ENCODE measurements around the gene LACTB. TPM values are rescaled to one million over a fixed set of nuclear protein-coding genes. Genes with fewer than 3 reads are reported as not detected.

LACTB gene
- total and polyA plus RNA-seq, 10 of the 15 experiments (the other 5 are each of a cell fraction or from before 2014, with no cell fraction given) = 5.0 to 35.3 (median 16.6) TPM

DNA sequence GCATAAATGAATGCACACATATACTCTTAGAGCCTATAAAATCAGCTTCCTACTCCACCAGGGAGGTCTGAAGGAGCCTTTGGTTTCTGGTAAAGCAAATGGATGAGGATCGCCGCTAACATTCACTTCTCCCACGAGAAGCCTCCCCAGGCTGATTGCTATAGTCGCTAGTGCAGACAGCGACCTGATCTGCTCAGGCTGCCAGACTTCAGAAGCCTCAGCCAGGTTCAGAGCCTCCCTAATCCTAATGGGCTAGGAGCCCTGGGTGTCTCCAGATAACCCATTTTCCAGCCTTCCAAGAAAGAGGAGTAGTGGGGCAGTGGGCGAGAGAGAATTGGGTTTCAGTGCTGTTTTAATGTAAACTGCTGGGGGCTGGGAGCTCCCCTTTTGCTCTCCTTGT lies 43.7 kb upstream of the LACTB start:
- Histone ChIP-seq H2AFZ (ENCODE audit: control insufficient read depth, low read depth, low read length) (no peak overlapping the region), H3K9ac (ENCODE audit: control insufficient read depth, insufficient read depth, low read length) (no peak overlapping the region), H3K9me3 (replicated peaks; ENCODE audit: control insufficient read depth, insufficient read depth, low read length) (no peaks in the 10 kb centered on the region), H3K4me3 (no peak overlapping the region), H3K4me2 (ENCODE audit: control insufficient read depth, insufficient read depth) (no peak overlapping the region), H3K27ac (ENCODE audit: control insufficient read depth, insufficient read depth) (no peak overlapping the region), H3K79me2 (ENCODE audit: control insufficient read depth, insufficient read depth, low read length) (no peaks in the 10 kb centered on the region), H3K36me3 (ENCODE audit: control insufficient read depth in 2 of 2, insufficient read depth in 2 of 2, low read length in 1 of 2) (no peaks in the 10 kb centered on the region), H4K20me1 (ENCODE audit: control insufficient read depth, insufficient read depth) (no peaks in the 10 kb centered on the region; the same call in 1 of the 2 replicates), H3K27me3 (replicated peaks in 1 of 2; ENCODE audit: control insufficient read depth in 2 of 2, insufficient read depth in 2 of 2, low read length in 1 of 2) (no peaks in the 10 kb centered on the region), H3K4me1 (ENCODE audit: control insufficient read depth, insufficient read depth, low read length) (peaks cover 9% of the 10 kb centered on the region)
- WGBS (ENCODE audit: insufficient coverage, insufficient replicate concordance, low lambda C conversion rate, missing lambda C conversion rate) = 64% methylated on average over 6 of the region's 6 CpGs
- no peak for ATAC-seq
- intact Hi-C loops (cut with micrococcal nuclease; ENCODE audit: unreplicated experiment) (no loop called here), in situ Hi-C loops (cut with MboI) (no loop called here)
- no peak for FAIRE-seq
- RAD21 ChIA-PET (ENCODE audit: unreplicated experiment) = no interaction called here
- SMC1A ChIA-PET (ENCODE audit: uncharacterized antibody, unreplicated experiment) = interaction anchor here (1.6 to 1.7 kb wide), 2 partner anchors 9 to 30 kb away, joined by 5 to 7 read pairs; no protein-coding TSS in a partner anchor
- BruUV-seq (replicated peaks) = no TSS peak
- POLR2A ChIA-PET = interaction anchor here (1.1 kb wide), 1 partner anchor 30 kb away, joined by 3 read pairs; no protein-coding TSS in a partner anchor
- no peak for TF ChIP-seq ZNF207 (IDR thresholded peaks at IDR 0.05; ENCODE audit: borderline replicate concordance)
- DNase-seq (ENCODE audit: low read depth, low spot score) = no peak
- CTCF ChIA-PET = interaction anchor here (0.7 to 0.8 kb wide), 2 partner anchors 30 to 1883 kb away, joined by 4 read pairs; no protein-coding TSS in a partner anchor

DNA sequence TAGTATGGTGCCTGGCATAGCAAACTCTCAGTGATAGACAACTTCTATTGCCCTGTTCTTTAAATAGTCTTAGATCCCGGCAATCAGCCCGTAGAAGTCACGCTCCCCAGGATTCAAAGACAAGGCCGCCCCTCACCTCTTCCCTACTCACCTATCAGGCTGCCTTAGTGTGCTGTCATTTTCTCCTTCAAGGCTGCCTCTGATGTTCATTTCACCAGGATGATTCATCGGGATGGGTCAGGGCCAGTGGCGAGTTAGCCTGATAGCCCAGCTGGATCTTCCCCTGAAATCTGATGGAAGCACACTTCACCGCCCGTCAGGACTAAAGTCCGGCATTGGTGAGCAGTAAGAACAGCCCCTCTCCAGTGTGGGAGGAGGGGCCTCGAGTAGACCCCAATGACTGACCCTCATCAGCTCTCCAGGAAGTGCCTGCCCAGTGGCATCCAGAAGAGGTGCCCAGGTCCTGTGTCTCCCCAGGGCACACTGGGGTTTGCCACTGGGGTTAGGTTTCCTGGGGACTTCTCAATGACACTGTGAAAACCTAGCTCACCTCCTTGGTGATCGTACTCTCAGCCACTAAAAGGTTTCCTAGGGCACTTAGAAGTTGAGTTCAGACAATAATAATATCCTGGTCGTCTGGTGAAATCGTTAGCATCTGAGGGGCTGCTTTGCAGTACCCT lies 41.6 kb upstream of the LACTB start:
- POLR2A ChIA-PET = no interaction called here
- 58% methylated on average over 13 of the region's 13 CpGs for WGBS (ENCODE audit: insufficient coverage, insufficient replicate concordance, low lambda C conversion rate, missing lambda C conversion rate)
- no peak for FAIRE-seq
- no peak for TF ChIP-seq MYB (IDR thresholded peaks at IDR 0.05; ENCODE audit: borderline replicate concordance, low read depth, low read length)
- no peak for TF ChIP-seq POLR2AphosphoS2 (IDR thresholded peaks at IDR 0.05; ENCODE audit: low read depth, low read length)
- no peak for TF ChIP-seq IKZF1 (conservative IDR thresholded peaks at IDR 0.05)
- TF ChIP-seq STAT3 (IDR thresholded peaks at IDR 0.05; ENCODE audit: low read depth, low read length) = no peak
- TF ChIP-seq KLF5 (IDR thresholded peaks at IDR 0.05; ENCODE audit: partially characterized antibody) = no peak
- no peak for TF ChIP-seq TCF3 (IDR thresholded peaks at IDR 0.05; ENCODE audit: borderline replicate concordance, insufficient read depth, low read depth, low read length)
- TF ChIP-seq SREBF2 (IDR thresholded peaks at IDR 0.05; ENCODE audit: low read length) = no peak
- TF ChIP-seq, protein P1, sequence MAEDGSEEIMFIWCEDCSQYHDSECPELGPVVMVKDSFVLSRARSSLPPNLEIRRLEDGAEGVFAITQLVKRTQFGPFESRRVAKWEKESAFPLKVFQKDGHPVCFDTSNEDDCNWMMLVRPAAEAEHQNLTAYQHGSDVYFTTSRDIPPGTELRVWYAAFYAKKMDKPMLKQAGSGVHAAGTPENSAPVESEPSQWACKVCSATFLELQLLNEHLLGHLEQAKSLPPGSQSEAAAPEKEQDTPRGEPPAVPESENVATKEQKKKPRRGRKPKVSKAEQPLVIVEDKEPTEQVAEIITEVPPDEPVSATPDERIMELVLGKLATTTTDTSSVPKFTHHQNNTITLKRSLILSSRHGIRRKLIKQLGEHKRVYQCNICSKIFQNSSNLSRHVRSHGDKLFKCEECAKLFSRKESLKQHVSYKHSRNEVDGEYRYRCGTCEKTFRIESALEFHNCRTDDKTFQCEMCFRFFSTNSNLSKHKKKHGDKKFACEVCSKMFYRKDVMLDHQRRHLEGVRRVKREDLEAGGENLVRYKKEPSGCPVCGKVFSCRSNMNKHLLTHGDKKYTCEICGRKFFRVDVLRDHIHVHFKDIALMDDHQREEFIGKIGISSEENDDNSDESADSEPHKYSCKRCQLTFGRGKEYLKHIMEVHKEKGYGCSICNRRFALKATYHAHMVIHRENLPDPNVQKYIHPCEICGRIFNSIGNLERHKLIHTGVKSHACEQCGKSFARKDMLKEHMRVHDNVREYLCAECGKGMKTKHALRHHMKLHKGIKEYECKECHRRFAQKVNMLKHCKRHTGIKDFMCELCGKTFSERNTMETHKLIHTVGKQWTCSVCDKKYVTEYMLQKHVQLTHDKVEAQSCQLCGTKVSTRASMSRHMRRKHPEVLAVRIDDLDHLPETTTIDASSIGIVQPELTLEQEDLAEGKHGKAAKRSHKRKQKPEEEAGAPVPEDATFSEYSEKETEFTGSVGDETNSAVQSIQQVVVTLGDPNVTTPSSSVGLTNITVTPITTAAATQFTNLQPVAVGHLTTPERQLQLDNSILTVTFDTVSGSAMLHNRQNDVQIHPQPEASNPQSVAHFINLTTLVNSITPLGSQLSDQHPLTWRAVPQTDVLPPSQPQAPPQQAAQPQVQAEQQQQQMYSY (CRISPR knock-in tag; IDR thresholded peaks at IDR 0.05) = no peak
- TF ChIP-seq LARP7 (IDR thresholded peaks at IDR 0.05) = no peak
- TF ChIP-seq ZNF384 (IDR thresholded peaks at IDR 0.05; ENCODE audit: borderline replicate concordance, low read depth, low read length) = no peak
- TF ChIP-seq, protein P2, sequence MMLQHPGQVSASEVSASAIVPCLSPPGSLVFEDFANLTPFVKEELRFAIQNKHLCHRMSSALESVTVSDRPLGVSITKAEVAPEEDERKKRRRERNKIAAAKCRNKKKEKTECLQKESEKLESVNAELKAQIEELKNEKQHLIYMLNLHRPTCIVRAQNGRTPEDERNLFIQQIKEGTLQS (IDR thresholded peaks at IDR 0.05; ENCODE audit: borderline replicate concordance, extremely low read depth, low read depth, low read length) = no peak
- TF ChIP-seq SPI1 (IDR thresholded peaks at IDR 0.05; ENCODE audit: borderline replicate concordance, insufficient read depth, low read depth, low read length) = no peak

More for the DNA sequence above, 41.6 kb upstream of the LACTB start:
- Histone ChIP-seq H4K20me1 (ENCODE audit: control insufficient read depth, insufficient read depth) (no peaks in the 10 kb centered on the region; the same call in 1 of the 2 replicates), H2AFZ (ENCODE audit: control insufficient read depth, low read depth, low read length) (no peak overlapping the region), H3K4me3 (no peak overlapping the region), H3K36me3 (ENCODE audit: control insufficient read depth in 2 of 2, insufficient read depth in 2 of 2, low read length in 1 of 2) (no peaks in the 10 kb centered on the region), H3K4me2 (ENCODE audit: control insufficient read depth, insufficient read depth) (no peak overlapping the region), H3K9ac (ENCODE audit: control insufficient read depth, insufficient read depth, low read length) (no peak overlapping the region), H3K9me3 (replicated peaks; ENCODE audit: control insufficient read depth, insufficient read depth, low read length) (no peaks in the 10 kb centered on the region), H3K27me3 (replicated peaks in 1 of 2; ENCODE audit: control insufficient read depth in 2 of 2, insufficient read depth in 2 of 2, low read length in 1 of 2) (no peaks in the 10 kb centered on the region), H3K4me1 (ENCODE audit: control insufficient read depth, insufficient read depth, low read length) (peaks cover 9% of the 10 kb centered on the region), H3K27ac (ENCODE audit: control insufficient read depth, insufficient read depth) (no peak overlapping the region), H3K79me2 (ENCODE audit: control insufficient read depth, insufficient read depth, low read length) (no peaks in the 10 kb centered on the region)
- intact Hi-C loops (cut with micrococcal nuclease; ENCODE audit: unreplicated experiment) = no loop called here
- ATAC-seq (no peak), DNase-seq (ENCODE audit: low read depth, low spot score) (no peak)
- no TSS peak for BruUV-seq (replicated peaks)
- CTCF ChIA-PET = interaction anchor here (1.1 to 1.3 kb wide), 2 partner anchors 13 to 33 kb away, joined by 3 to 4 read pairs; no protein-coding TSS in a partner anchor
- SMC1A ChIA-PET (ENCODE audit: uncharacterized antibody, unreplicated experiment) = no interaction called here
- RAD21 ChIA-PET (ENCODE audit: unreplicated experiment) = no interaction called here
- in situ Hi-C loops (cut with MboI) = loop anchor here (10.0 kb wide), 1 partner anchor 305 kb away; no protein-coding TSS in a partner anchor
